ENCODE data around the gene PGS1.
"Not testable (repeated sequence)": the region's sequence is repeated elsewhere in the genome, so short reads cannot be mapped to it uniquely, and the experiment has no call there.

Gene PGS1, protein sequence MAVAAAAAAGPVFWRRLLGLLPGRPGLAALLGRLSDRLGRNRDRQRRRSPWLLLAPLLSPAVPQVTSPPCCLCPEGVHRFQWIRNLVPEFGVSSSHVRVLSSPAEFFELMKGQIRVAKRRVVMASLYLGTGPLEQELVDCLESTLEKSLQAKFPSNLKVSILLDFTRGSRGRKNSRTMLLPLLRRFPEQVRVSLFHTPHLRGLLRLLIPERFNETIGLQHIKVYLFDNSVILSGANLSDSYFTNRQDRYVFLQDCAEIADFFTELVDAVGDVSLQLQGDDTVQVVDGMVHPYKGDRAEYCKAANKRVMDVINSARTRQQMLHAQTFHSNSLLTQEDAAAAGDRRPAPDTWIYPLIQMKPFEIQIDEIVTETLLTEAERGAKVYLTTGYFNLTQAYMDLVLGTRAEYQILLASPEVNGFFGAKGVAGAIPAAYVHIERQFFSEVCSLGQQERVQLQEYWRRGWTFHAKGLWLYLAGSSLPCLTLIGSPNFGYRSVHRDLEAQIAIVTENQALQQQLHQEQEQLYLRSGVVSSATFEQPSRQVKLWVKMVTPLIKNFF

DNA sequence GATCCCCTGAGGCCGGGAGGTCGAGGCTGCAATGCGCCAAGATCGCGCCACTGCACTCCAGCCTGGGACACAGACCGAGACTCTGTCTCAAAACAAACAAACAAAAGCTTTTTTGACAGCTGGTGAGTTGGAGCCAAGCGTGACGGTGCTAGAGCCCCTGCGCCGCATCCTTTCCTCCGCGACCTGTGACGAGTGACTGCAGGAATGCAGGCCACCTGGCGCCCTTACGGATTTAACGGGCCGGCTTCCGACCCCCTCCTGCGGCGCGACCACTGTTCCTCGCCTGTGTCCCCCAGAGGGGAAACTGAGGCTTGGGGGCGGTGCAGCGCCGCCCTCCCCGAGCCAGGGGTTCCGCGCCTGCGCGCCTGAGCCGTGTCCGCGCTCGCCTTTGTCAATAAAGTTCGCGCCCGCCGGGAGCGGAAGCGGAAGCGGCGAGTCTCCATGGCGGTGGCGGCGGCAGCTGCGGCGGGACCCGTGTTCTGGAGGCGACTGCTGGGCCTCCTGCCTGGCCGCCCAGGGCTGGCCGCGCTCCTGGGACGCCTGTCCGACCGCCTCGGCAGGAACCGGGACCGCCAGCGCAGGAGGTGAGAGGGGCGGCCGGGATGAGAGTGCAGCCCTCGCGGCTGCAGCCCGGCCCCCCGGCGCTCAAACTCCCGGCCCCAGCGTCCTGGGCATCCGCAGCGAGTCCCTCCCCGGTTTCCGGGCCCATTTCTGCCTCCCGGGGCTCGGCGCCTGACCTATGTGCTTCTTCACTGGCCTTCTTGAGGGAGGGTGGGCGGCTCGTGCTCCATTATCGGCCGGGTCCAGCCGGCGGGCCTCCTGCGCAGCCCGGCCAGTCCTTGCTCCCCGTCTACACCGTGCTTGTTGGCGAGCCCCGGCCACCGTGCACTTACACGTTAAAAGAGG, at the start of gene PGS1:
PGS1 (plus strand) TSS at position 425 of the 906 bp plus-strand sequence; CDS start at position 442, 17 bp downstream.
- DNase-seq: peak in 51 of 56 donors; percentile 27 to 85 (median 68)

DNA sequence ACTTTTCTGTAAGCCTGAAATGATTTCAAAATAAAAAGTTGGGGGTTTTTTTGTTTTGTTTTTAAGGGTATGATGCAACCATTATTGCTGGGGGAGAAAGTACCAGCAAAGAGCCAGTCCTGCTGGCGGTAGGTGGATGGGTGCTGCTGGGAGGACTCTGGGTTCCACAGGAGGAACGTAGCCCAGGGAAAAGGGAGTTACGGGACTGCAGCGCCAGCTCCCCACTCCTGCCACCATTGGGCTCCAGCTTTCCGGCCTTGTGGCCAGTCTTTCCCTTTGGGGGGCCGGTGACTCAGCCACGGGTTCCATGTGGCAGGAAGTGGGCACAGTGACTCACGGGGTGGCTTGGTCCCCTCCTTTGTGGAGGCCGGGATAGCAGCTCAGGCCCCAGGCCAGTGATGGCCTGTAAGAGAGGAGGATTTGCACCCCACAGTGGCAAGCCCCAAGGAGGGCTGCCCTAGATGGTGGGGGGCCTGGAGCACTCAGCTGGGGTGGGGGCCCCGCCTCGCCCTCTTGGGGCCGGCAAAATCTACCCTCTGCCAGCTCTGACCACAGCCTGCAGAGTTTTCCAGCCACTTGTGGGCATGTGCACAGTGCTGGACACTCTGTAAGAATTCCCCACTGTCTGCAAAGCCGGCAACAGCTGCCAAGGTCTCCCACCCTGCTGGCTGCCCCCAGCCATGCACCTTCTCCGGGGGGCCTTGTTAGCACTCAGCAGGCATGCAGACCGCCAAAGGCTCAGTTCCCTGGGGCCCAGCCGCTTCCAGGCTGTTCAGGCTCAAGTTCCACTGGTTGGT, 49.0 kb upstream of the PGS1 start:
- DNase-seq: peak in 3 of 56 donors; percentile 23 to 33 (median 25)

DNA sequence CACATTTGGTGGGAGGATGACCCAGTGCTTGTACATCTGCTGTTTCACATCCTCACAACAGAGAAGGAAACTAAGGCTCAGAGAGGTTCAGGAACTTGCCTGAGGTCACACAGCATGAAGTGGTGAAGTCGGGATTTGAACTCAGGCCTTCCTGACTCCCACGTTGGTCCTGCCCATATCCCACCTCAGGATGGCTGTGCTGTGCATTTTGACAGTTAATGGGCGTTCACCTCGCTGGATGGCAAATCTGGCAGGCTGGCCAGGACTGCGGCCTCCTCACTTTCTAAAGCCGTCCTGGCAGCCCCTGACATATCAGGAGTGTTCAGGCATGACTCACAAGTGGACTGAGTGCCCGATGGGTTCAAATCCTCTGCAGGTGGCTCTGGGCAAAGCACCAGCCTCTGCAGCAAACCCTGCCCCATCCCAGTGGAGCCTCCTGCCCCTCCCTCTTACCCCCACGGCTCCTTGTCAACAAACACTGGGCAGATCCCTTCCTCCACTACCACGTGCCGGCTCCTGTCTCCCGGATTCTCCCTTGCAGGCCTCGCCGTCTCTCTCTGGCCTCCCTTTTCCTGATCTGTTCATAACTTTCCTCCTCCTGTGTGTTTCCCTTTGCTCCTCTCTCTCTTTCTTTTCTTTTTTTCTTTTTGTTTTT, 47.8 kb upstream of the PGS1 start:
- DNase-seq: no peak

DNA sequence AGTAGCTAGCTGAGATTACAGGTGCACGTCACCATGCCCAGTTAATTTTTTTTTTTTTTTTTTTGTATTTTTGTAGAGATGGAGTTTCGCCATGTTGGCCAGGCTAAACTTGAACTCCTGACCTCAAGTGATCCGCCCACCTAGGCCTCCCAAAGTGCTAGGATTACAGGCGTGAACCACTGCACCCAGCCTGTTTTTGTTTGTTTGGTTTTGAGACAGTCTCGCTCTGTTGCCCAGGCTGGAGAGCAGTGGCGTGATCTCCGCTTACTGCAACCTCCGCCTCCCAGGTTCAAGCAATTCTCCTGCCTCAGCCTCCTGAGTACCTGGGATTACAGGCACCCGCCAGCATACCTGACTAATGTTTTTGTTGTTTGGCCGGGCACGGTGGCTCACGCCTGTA, 47.1 kb upstream of the PGS1 start:
- DNase-seq: not testable (repeated sequence)

DNA sequence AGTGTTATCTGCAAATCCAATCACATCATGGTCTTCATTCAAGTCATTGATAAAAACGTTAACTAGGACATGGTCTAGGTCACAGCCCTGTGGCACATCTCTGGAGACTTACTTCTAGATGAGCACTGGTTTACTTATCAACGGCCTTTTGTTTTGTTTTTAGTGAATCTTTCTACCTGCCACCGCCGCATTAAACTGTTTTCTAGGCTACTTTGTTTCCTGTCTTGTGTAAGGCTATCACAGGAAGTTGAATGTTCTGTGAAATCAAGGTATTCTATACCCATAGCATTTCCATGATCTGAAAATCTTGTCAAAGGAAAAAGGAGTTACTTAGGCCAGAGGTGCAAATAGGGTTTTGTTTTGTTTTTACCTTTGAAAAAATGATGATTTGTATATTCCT, 45.5 kb upstream of the PGS1 start:
- no peak for DNase-seq

DNA sequence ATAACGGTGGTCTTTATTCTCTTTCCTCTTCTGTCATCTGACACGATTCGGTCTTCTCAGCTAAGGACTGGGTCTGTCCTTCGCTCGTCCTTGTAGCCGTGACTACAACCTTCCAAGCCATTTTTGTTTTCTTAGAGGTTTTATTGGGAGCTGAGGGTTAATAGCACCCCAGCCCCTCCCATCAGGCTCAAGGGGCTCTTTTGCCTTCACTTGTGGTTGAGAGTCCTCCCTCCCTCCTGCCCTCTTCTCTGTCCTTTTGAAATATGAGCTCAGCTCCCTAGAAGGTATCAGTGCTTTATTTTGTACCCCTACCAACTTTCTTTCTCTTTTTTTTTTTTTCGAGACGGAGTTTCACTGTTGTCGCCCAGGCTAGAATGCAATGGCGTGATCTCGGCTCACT, 43.2 kb upstream of the PGS1 start:
- no peak for DNase-seq

DNA sequence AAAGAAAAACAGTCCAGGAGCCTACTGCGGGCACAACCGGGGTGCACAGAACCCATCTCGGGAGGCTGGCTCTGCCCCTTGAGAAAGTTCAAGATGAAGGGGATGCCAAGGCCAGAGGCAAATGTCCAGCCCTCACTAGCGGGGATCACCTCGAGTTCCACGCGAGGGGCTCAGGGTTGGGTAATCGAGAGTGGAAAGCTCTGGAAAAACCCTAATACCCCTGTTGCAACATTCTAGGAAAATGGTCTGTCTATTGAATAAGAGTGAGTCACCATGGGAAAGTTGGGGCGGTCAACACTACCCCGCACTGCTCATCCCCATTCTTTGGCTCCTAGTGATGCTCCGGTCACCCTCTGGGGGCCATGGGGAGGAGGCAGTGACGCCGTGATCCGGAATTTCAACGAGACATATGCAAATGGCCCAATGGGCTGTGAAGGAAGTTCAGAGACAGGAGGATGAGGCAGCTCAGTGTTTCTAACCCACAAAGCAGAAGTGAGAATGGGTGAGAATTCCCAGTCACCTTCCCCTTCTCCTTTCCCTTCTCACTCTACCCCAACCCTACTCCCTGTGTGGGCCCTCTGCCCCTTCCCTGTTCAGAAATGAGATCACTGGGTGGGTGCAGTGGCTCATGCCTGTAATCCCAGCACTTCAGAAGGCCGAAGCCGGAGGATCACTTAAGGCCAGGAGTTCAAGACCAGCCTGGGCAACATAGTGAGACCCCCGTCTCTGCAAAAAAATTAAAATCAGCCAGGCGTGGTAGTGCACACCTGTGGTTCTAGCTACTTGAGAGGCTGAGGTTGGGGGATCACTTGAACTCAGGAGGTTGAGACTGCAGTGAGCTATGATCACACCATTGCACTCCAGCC, 41.0 kb upstream of the PGS1 start:
- peak in 3 of 56 donors; percentile 5 to 28 (median 10) for DNase-seq

DNA sequence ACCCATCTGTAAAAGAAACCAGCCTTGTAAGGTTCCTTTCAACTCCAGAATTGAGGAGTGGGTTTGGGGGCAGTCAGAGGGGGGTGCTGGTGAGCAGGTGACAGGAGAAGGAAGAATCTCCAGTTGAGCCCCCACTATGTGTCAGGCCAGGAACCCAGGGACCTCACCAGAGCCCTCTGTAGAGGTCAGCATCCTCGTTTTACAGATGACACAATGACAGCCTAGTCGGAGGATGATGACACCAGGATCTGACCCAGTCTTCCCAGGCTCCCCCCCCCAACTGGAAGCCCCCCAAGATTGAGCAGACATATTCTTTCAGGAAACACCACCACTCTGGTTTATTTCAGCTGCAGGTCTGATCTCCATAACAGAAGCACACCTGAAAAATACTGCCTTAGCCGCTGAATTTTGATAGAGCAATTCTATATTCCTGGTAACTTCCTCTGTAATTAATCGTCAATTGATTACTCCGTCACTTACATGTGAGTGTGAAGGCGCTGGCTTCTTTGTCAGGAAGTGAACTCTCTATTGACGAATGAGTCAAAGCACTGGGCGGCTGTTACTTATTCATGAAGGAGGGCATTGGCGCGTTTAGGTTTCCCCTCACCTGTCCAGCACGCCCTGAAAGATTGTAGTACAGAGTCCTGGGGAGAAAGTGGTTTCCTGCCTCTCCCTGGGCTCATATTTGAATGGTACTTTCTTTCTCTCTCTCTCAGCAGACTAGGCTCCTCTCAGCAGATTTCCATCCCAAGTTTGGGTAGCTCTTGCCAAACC, 39.8 kb upstream of the PGS1 start:
- DNase-seq: no peak

DNA sequence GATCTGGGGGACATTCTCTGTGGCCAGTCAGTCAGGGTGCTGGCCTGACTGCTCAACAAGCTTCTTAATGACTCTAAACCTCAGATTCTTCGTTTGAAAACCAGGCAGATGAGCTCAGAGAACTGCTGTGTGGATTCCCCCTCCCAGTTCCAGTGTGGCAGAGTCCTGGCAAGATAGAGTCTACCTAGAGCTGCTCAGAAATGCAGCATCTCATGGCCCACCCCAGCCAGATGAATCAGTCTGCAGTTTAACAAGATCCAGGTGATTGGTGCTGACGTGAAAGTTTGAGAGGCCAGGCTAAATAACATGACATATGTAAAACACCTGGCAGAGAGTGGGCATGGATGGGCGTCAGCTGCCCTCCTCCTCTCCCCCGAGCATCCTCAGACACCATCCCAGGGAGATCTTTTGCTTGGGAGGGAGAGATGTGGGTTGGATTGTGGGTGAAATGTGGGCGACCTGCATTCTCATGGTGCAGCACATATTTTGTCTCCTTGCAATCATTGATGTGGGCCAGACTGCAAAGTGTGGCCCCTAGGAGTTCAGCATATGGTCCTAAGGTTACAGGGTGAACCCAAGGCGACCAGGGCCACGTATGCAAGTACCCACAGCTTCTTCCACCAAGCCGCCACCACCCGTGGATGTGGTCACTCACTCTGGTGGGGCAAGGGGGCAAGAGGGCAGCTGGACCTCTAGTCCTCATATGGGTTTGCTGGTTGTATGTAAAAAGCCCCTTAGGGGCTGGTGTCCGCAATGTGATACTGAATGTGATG, 38.1 kb upstream of the PGS1 start:
- peak in 8 of 56 donors; percentile 7 to 39 (median 22) for DNase-seq

DNA sequence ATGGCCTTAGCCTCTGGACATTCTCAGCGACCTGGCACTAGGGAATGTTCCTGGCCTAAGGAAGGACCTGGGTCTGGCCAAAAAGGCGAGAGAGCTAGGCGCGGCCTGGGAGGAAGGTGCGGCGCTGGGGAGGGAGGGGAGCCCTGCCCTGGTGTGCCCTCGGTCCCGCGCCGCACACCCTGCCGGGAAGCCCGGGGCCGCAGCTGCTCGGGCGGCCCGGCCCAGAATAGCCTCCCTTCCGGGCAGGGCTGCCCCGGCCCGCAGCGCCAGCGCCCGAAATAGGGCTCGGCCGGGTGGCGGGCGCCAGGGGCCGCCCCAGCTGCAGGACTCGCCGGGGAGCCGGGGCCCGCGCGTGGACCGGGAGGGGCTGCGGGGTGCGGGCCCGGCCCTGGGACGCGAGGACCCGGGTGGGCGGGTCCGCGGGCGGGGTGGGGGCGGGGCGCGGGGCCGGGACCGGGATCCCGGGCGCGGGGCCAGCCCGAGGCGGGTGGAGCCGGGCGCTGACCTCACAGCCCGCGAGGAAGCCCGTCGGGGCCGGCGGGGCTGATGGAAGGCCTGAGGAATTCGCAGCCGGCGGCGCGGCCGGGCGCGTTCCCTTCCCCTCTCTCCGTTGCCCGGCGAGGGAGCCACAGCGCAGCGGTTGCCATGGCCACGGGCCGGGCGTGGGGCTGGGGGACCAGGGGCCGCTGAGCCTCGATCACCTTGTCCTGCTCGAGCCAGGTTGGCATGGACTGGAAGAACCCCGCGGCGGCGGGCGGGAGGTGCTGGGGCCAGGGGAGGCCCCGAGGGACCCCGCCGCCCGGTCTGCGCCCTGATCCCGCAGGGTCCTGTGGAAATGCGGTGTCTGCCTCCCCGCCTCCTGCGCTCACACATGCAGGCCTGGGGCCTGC, 36.6 kb upstream of the PGS1 start:
- DNase-seq: peak in 47 of 56 donors; percentile 26 to 90 (median 63)

DNA sequence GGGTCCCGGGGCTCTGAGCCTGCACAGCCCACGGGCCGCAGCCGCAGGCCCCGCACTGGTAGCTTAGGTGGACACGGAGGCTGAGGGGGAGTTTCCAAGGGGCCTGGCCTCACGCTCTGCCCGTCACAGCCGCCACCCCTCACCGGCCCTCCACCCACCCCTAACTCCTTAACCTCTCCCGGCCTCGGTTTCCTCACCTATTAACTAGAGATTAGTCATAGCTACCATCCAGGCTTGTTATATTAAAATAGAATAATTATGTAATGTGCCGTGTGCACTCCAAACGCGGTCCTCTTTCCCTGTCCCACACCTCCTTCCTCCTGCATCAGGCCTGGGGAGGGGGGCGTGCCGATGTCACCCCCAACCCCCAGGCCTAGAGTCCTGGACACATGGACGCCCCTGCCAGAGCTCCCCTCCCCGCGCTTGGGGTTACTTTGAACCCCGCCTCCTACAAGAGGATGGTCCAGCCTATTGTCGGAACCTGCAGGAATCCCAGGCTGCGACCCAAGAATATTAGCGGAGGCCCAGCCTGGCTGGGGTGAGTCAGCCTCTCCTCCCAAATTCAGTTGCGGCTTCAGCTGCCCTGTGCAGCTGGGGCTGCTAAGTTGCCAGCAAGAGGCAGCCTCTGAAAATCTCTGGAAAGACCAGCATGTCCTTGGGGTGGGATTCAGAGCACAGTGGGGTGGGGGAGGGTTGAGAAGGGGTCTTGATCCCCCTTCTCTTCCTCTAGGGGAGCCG, 35.8 kb upstream of the PGS1 start:
- DNase-seq: peak in 8 of 56 donors; percentile 22 to 68 (median 45)

DNA sequence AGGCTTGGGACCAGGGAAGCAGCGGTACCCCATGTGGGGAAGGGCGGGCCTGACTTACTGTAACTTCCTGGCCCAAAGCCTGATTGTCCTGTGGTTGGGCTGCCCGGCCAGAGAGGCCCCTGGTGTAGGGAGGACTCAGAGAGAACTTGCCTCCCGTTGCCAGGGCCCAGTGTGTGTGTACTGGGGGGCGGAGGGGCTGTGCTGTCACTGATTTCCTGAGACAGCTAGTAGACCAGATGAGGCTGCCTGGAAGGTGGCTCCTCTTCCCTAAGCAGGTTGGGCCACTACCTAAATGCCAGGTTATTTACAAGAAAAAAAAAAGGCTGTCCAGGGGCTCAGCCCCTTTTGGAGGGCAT, 35.3 kb upstream of the PGS1 start:
- DNase-seq: peak in 8 of 56 donors; percentile 21 to 61 (median 45)

DNA sequence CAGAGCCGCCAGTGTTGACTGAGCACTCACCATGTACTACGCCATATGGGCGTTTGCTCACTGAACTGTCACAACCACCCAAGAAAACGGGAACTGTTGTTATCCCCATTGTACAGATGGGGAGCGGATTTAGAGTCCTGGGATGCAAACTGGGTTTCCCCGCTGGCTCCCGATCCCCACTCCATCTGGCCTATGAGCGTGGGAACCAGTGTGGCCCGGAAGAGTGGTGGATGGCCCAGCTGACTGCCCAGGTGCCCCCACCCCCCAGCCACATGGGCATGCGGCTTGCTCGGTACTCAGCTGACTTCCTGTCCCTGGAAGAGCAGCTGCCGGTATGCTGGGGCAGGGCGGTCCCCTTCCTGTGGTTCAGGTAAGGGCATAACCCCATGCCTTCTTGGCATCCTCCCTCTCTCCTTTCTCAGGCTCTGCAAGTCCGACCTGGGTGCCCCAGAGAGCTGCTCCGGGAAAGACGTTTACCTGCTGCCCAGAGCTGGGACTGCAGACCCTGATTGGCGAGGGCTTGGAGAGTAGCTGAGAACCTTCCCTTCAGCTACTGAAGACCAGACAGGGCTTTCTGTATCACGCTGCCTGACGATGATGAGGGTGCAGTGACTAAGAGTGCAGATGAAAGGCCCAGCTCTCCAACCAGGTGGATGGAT, 34.8 kb upstream of the PGS1 start:
- DNase-seq: no peak

DNA sequence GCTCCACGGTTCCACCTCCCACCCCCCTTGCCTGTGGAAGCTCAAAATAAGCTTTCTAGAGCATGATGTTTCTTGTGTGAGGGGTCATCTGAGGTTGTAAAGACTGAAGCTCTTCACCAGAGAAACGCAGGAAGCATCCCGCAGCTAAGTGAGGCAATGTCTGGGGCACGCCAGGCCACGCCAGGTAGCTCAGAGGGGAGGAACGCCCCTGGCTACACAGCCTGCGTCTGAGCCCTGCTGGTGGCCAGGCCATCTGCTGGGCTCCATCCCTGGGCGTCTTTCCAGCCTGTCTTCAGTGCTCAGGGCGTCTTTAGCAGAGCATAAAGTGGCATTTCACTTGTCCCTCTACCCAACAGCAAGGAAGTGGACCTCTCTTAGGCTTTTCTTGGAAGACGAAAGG, 33.8 kb upstream of the PGS1 start:
- DNase-seq: no peak

DNA sequence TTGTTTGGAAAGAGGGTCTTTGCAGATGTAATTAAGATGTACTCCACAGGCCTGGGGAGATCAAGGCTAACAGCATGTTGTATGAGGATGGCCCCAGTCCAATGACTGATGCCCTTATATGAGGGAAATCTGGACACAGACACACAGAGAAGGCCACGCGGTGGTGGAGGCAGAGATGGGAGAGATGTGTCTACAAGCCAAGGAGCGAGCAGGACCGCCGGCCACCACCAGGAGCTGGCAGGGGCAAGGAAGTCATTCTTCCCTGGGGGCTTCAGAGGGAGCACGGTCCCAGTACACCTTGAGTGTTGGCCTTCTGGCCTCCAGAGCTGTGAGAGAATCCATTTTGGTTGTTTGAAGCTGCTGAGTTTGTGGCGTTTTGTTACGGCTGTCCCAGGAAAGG, 33.3 kb upstream of the PGS1 start:
- no peak for DNase-seq
